GM12878 (cell line): ENCODE measurements around the gene GM2A. TPM values are rescaled to one million over a fixed set of nuclear protein-coding genes. Genes with fewer than 3 reads are reported as not detected.
A peak's percentile ranks its signal among the peaks of the same experiment; 100 is the strongest.

Experiments
- ATAC-seq: fragments of 200-7000 bp; cut with Tn5 transposase; 3 replicates; pipeline ENCODE4 v1.9.1; 2020; ENCODE audit warnings: mild to moderate bottlenecking, moderate library complexity
- BruUV-seq: library from RNA; stranded (reverse); fragments of 400-500 nt; replicated peaks from 2 replicates; lab custom pipeline; 2021; lab: Mats Ljungman, UMichigan
- CTCF ChIA-PET: fragments of 300-600 bp; sonication (Branson Sonifier 250); formaldehyde crosslinking; extraction: SDS; loops from one replicate; lab custom pipeline; 2021; ENCODE audit warnings: inconsistent platforms; lab: Yijun Ruan, JAX
- POLR2A ChIA-PET: fragments of 350-600 bp; formaldehyde crosslinking; extraction: SDS; loops from one replicate; lab custom pipeline; 2021; ENCODE audit warnings: inconsistent platforms; lab: Charles Lee
- RAD21 ChIA-PET: fragments of 300-600 bp; sonication (Branson Sonifier 250); formaldehyde crosslinking; loops from one replicate; lab custom pipeline; 2023; ENCODE audit warnings: antibody characterized with exemption; ENCODE audit not compliant: unreplicated experiment; lab: Charles Lee
- SMC1A ChIA-PET: fragments of 300-600 bp; sonication (Branson Sonifier 250); formaldehyde crosslinking; loops from one replicate; lab custom pipeline; 2023; ENCODE audit not compliant: unreplicated experiment, uncharacterized antibody; lab: Charles Lee
- DNase-seq: peaks from one replicate; pipeline ENCODE4 v3.0.0-alpha.2; 2011; ENCODE audit warnings: low read depth, low spot score
- FAIRE-seq: peaks from 3 replicates; lab custom pipeline; 2011; peaks lifted over from hg19 to GRCh38; lab: Jason Lieb, UNC
- H2AFZ ChIP-seq: 2 replicates; pipeline ENCODE4 v1.6.0; 2011; ENCODE audit warnings: low read depth, low read length, control low read depth; ENCODE audit not compliant: control insufficient read depth
- H3K27ac ChIP-seq: 2 replicates; pipeline ENCODE4 v1.5.1; 2011; ENCODE audit warnings: control low read depth; ENCODE audit not compliant: control insufficient read depth, insufficient read depth
- H3K27me3 ChIP-seq, 2 experiments: replicated peaks in 1 of 2; 2 replicates each; pipeline versions ENCODE4 v1.6.0 to v1.6.1; 2011; ENCODE audit warnings: low read length in 1 of 2; ENCODE audit not compliant: control insufficient read depth in 2 of 2, insufficient read depth in 2 of 2
- H3K36me3 ChIP-seq, 2 experiments: 2 replicates each; pipeline ENCODE4 v1.5.1; 2011; ENCODE audit warnings: low read length in 1 of 2; ENCODE audit not compliant: control insufficient read depth in 2 of 2, insufficient read depth in 2 of 2
- H3K4me1 ChIP-seq: 2 replicates; pipeline ENCODE4 v1.6.1; 2011; ENCODE audit warnings: mild to moderate bottlenecking, low read length, moderate library complexity, mixed read lengths; ENCODE audit not compliant: control insufficient read depth, insufficient read depth
- H3K4me2 ChIP-seq: 2 replicates; pipeline ENCODE4 v1.6.0; 2011; ENCODE audit warnings: control low read depth; ENCODE audit not compliant: control insufficient read depth, insufficient read depth
- H3K4me3 ChIP-seq: fragments of 200-600 bp; sonication (generic); 2 replicates; pipeline ENCODE4 v1.5.1; 2016
- H3K79me2 ChIP-seq: 2 replicates; pipeline ENCODE4 v1.6.0; 2011; ENCODE audit warnings: low read length; ENCODE audit not compliant: control insufficient read depth, insufficient read depth
- H3K9ac ChIP-seq: 2 replicates; pipeline ENCODE4 v1.8.0; 2011; ENCODE audit warnings: low read length, control low read depth, mixed read lengths; ENCODE audit not compliant: control insufficient read depth, insufficient read depth
- H3K9me3 ChIP-seq: replicated peaks from 3 replicates; pipeline ENCODE4 v1.5.1; 2011; ENCODE audit warnings: mild to moderate bottlenecking, low read length; ENCODE audit not compliant: control insufficient read depth, insufficient read depth
- H4K20me1 ChIP-seq: 2 replicates; pipeline ENCODE4 v1.6.0; 2011; ENCODE audit not compliant: control insufficient read depth, insufficient read depth
- ZNF24 ChIP-seq: fragments of 450-650 bp; IDR thresholded peaks from 2 replicates; pipeline ENCODE4 v1.6.1; 2017; ENCODE audit warnings: antibody characterized with exemption, mild to moderate bottlenecking
- WGBS: methylation state at CpG from one replicate; pipeline ENCODE4 v1.1.6; 2016; ENCODE audit warnings: low lambda C conversion rate; ENCODE audit not compliant: insufficient replicate concordance, insufficient coverage; ENCODE audit errors: missing lambda C conversion rate; 5-methylcytosine and 5-hydroxymethylcytosine counted together
- in situ Hi-C: fragments of 300-500 bp; cut with MboI; formaldehyde crosslinking; loops from 9 replicates; pipeline ENCODE4 v1.14.3; 2018; ENCODE audit warnings: mixed read lengths
- intact Hi-C: fragments of 100-400 bp; cut with micrococcal nuclease; formaldehyde crosslinking; loops from one replicate; pipeline ENCODE4 v1.14.2; 2022; ENCODE audit not compliant: unreplicated experiment
- polyA plus RNA-seq, 11 experiments: library from polyadenylated mRNA; depleted of rRNA in 4 of 11; unstranded in 6 of 11; stranded (reverse) in 5 of 11; fragments of >200 nt; fragmentation: Nextera tagmentation in 4 of 11; fragmentation: Illumina TruSeq in 1 of 11; extraction: Ambion mirVana in 4 of 11; extraction: Trizol in 1 of 11; gene quantifications; 1 replicate in 1 of 11; 2 replicates in 10 of 11; pipeline versions ENCODE4 v1.2.1 to v1.2.3, GENCODE V29; 2011 to 2016; ENCODE audit warnings: inconsistent platforms in 2 of 11, missing spikeins in 2 of 11, low read depth in 1 of 11
- total RNA-seq, 4 experiments: library from RNA; depleted of rRNA in 3 of 4; stranded (reverse); fragments of >200 nt in 3 of 4; fragmentation: Illumina TruSeq in 1 of 4; extraction: Trizol in 1 of 4; gene quantifications; 2 replicates each; pipeline versions ENCODE4 v1.2.1 to v1.2.3, GENCODE V29; 2013 to 2021
- TF ChIP-seq, protein P1 (sequence below), 3 experiments: IDR thresholded peaks in 2 of 3; conservative IDR thresholded peaks in 1 of 3; 2 replicates each; pipeline ENCODE4 v1.5.1; 2011; ENCODE audit warnings: low read depth in 3 of 3, low read length in 3 of 3, mild to moderate bottlenecking in 3 of 3, control low read depth in 2 of 3, moderate library complexity in 2 of 3, inconsistent platforms in 1 of 3, mixed read lengths in 1 of 3; ENCODE audit not compliant: control insufficient read depth in 2 of 3, insufficient read depth in 1 of 3; ENCODE audit errors: extremely low read depth in 1 of 3

GM2A gene
- total and polyA plus RNA-seq, 10 of the 15 experiments (the other 5 are each of a cell fraction or from before 2014, with no cell fraction given) = 33.6 to 106 (median 68.2) TPM

DNA sequence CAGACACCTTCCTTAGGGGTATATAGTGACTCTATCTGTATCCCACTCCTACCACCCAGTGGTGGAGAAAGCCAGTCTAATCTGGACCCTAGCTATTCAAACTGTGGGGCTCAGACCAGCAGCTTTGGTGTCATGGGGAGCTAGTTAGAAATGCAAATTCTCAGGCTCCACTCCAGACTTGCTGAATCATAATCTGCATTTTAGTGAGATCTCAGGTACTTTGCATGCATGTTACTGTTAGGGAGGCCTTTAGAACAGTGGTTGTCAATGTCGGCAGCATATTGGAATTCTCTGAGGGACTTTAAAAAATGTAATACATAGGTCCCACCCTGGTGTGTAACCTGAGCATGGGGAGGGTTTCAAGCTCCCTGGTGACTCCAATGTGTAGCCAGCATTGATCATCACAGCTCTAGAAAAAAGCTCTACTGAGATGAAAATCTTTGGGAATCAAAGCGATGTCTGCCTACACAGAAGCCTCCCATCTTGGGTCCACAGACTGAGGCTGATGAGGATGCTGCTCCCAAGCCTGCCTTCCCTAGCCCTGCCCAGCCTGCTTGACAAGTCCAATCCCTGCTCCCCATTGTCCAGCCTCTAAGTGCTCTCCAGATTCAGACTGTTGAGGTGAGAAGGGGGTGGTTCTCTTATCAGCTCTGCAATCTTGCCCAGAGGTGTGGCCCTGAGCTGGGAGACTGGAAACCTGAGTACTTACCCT, 11.9 kb upstream of the GM2A start:
- no peaks in the 10 kb centered on the region for H3K79me2 ChIP-seq
- POLR2A ChIA-PET = interaction anchor here (0.7 to 10.2 kb wide), 6 partner anchors 11 to 87 kb away, joined by 3 to 290 read pairs (median 6); partner anchors contain the start of genes CCDC69 and GM2A
- peak; percentile 5; the same call in 2 of the 3 replicates for ATAC-seq
- CTCF ChIA-PET = interaction anchor here (0.6 to 9.9 kb wide), 20 partner anchors 12 to 681 kb away, joined by 3 to 293 read pairs (median 4); partner anchors contain the start of genes CCDC69 and GM2A
- H3K9ac ChIP-seq = peak overlapping the region; percentile 35; the same call in 1 of the 2 replicates
- peaks cover 67% of the 10 kb centered on the region for H3K4me1 ChIP-seq
- H3K36me3 ChIP-seq = no peaks in the 10 kb centered on the region
- no peaks in the 10 kb centered on the region for H3K27me3 ChIP-seq
- peak overlapping the region; percentile 10 for H3K27ac ChIP-seq
- RAD21 ChIA-PET = interaction anchor here (0.8 to 7.0 kb wide), 18 partner anchors 12 to 189 kb away, joined by 3 to 105 read pairs (median 4); partner anchors contain the start of gene GM2A
- WGBS = 50% methylated on average over 2 of the region's 2 CpGs
- H3K9me3 ChIP-seq = no peaks in the 10 kb centered on the region; the same call in 1 of the 3 replicates
- BruUV-seq = no TSS peak
- no peak overlapping the region; the same call in 1 of the 2 replicates for H3K4me3 ChIP-seq
- no peaks in the 10 kb centered on the region for H4K20me1 ChIP-seq
- H3K4me2 ChIP-seq = peak overlapping the region; percentile 50
- FAIRE-seq = no peak
- intact Hi-C loops = no loop called here
- SMC1A ChIA-PET = interaction anchor here (0.7 to 11.1 kb wide), 17 partner anchors 10 to 207 kb away, joined by 3 to 325 read pairs (median 4); partner anchors contain the start of genes CCDC69, GM2A and SLC36A1
- peak overlapping the region; percentile 51 for H2AFZ ChIP-seq
- TF ChIP-seq, protein P1, sequence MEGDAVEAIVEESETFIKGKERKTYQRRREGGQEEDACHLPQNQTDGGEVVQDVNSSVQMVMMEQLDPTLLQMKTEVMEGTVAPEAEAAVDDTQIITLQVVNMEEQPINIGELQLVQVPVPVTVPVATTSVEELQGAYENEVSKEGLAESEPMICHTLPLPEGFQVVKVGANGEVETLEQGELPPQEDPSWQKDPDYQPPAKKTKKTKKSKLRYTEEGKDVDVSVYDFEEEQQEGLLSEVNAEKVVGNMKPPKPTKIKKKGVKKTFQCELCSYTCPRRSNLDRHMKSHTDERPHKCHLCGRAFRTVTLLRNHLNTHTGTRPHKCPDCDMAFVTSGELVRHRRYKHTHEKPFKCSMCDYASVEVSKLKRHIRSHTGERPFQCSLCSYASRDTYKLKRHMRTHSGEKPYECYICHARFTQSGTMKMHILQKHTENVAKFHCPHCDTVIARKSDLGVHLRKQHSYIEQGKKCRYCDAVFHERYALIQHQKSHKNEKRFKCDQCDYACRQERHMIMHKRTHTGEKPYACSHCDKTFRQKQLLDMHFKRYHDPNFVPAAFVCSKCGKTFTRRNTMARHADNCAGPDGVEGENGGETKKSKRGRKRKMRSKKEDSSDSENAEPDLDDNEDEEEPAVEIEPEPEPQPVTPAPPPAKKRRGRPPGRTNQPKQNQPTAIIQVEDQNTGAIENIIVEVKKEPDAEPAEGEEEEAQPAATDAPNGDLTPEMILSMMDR (IDR thresholded peaks at IDR 0.05 in 2 of 3, conservative IDR thresholded peaks at IDR 0.05 in 1 of 3; ENCODE audit: control insufficient read depth in 2 of 3, extremely low read depth in 1 of 3, insufficient read depth in 1 of 3, low read depth in 3 of 3, low read length in 3 of 3) = peak in 1 of 3 experiments; percentile 12; a peak in 1 of 6 replicates
- TF ChIP-seq ZNF24 = no peak
- TF ChIP-seq, all 136 proteins: peak for 1
- in situ Hi-C loops = no loop called here
- no peak for DNase-seq
